ENCODE results near the gene THOC6.
"Not testable (repeated sequence)": the region's sequence is repeated elsewhere in the genome, so short reads cannot be mapped to it uniquely, and the experiment has no call there.

THOC6 gene

GRCh38 chr16:3050487-3050886, 26.7 kb downstream of the THOC6 start:
- Histone ChIP-seq H3K27ac (ENCODE audit: low read depth, low read length) (no peak overlapping the region), H3K9ac (ENCODE audit: low read depth, low read length) (no peak overlapping the region), H3K4me1 (ENCODE audit: control insufficient read depth, insufficient read depth, low read length) (no peaks in the 10 kb centered on the region), H3K36me3 (ENCODE audit: control insufficient read depth, insufficient read depth, low read length) (peaks cover 3% of the 10 kb centered on the region; the same call in 1 of the 2 replicates), H3K27me3 (ENCODE audit: control insufficient read depth, insufficient read depth, low read length) (peaks cover 24% of the 10 kb centered on the region), H3K4me3 (ENCODE audit: low read depth, low read length) (no peak overlapping the region), H3K9me3 (ENCODE audit: control insufficient read depth, insufficient read depth, low read length) (no peaks in the 10 kb centered on the region)

- Histone ChIP-seq H3K27me3 (ENCODE audit: control insufficient read depth, insufficient read depth, low read length) (peaks cover 24% of the 10 kb centered on the region), H3K4me3 (ENCODE audit: low read depth, low read length) (no peak overlapping the region), H3K27ac (ENCODE audit: low read depth, low read length) (no peak overlapping the region), H3K9ac (ENCODE audit: low read depth, low read length) (no peak overlapping the region), H3K9me3 (ENCODE audit: control insufficient read depth, insufficient read depth, low read length) (no peaks in the 10 kb centered on the region), H3K4me1 (ENCODE audit: control insufficient read depth, insufficient read depth, low read length) (no peaks in the 10 kb centered on the region), H3K36me3 (ENCODE audit: control insufficient read depth, insufficient read depth, low read length) (peaks cover 3% of the 10 kb centered on the region; the same call in 1 of the 2 replicates)
These were observed 27.2 kb downstream of the THOC6 start for GRCh38 chr16:3051009-3051408.

GRCh38 chr16:3051494-3051893, 27.7 kb downstream of the THOC6 start:
- Histone ChIP-seq H3K9ac (ENCODE audit: low read depth, low read length) (no peak overlapping the region), H3K9me3 (ENCODE audit: control insufficient read depth, insufficient read depth, low read length) (no peaks in the 10 kb centered on the region), H3K4me1 (ENCODE audit: control insufficient read depth, insufficient read depth, low read length) (no peaks in the 10 kb centered on the region), H3K27me3 (ENCODE audit: control insufficient read depth, insufficient read depth, low read length) (peaks cover 24% of the 10 kb centered on the region), H3K36me3 (ENCODE audit: control insufficient read depth, insufficient read depth, low read length) (peaks cover 3% of the 10 kb centered on the region; the same call in 1 of the 2 replicates), H3K4me3 (ENCODE audit: low read depth, low read length) (no peak overlapping the region), H3K27ac (ENCODE audit: low read depth, low read length) (no peak overlapping the region)

GRCh38 chr16:3052571-3053329, 28.9 kb downstream of the THOC6 start:
- H3K36me3 ChIP-seq (ENCODE audit: control insufficient read depth, insufficient read depth, low read length); H3K4me3 ChIP-seq (ENCODE audit: low read depth, low read length); H3K4me1 ChIP-seq (ENCODE audit: control insufficient read depth, insufficient read depth, low read length); H3K9me3 ChIP-seq (ENCODE audit: control insufficient read depth, insufficient read depth, low read length); H3K9ac ChIP-seq (ENCODE audit: low read depth, low read length); H3K27ac ChIP-seq (ENCODE audit: low read depth, low read length): not testable (repeated sequence)
- H3K27me3 ChIP-seq (ENCODE audit: control insufficient read depth, insufficient read depth, low read length) = peaks cover 14% of the 10 kb centered on the region

GRCh38 chr16:3053330-3053710, 29.5 kb downstream of the THOC6 start:
- not testable (repeated sequence) for H3K4me1 ChIP-seq (ENCODE audit: control insufficient read depth, insufficient read depth, low read length); H3K27me3 ChIP-seq (ENCODE audit: control insufficient read depth, insufficient read depth, low read length); H3K4me3 ChIP-seq (ENCODE audit: low read depth, low read length)

GRCh38 chr16:3054965-3055733, 31.3 kb downstream of the THOC6 start:
- Histone ChIP-seq H3K27ac (ENCODE audit: low read depth, low read length) (no peak overlapping the region), H3K36me3 (ENCODE audit: control insufficient read depth, insufficient read depth, low read length) (peaks cover 3% of the 10 kb centered on the region; the same call in 1 of the 2 replicates), H3K4me3 (ENCODE audit: low read depth, low read length) (no peak overlapping the region), H3K4me1 (ENCODE audit: control insufficient read depth, insufficient read depth, low read length) (peaks cover 7% of the 10 kb centered on the region; the same call in 1 of the 2 replicates), H3K27me3 (ENCODE audit: control insufficient read depth, insufficient read depth, low read length) (no peaks in the 10 kb centered on the region; the same call in 1 of the 2 replicates), H3K9me3 (ENCODE audit: control insufficient read depth, insufficient read depth, low read length) (no peaks in the 10 kb centered on the region), H3K9ac (ENCODE audit: low read depth, low read length) (no peak overlapping the region)

More at GRCh38 chr16:3053330-3053710, 29.5 kb downstream of the THOC6 start:
- not testable (repeated sequence) for H3K36me3 ChIP-seq (ENCODE audit: control insufficient read depth, insufficient read depth, low read length); H3K9ac ChIP-seq (ENCODE audit: low read depth, low read length); H3K27ac ChIP-seq (ENCODE audit: low read depth, low read length); H3K9me3 ChIP-seq (ENCODE audit: control insufficient read depth, insufficient read depth, low read length)

GRCh38 chr16:3055734-3056115, 31.9 kb downstream of the THOC6 start:
- H3K9me3 ChIP-seq (ENCODE audit: control insufficient read depth, insufficient read depth, low read length); H3K4me3 ChIP-seq (ENCODE audit: low read depth, low read length); H3K9ac ChIP-seq (ENCODE audit: low read depth, low read length); H3K4me1 ChIP-seq (ENCODE audit: control insufficient read depth, insufficient read depth, low read length); H3K36me3 ChIP-seq (ENCODE audit: control insufficient read depth, insufficient read depth, low read length); H3K27ac ChIP-seq (ENCODE audit: low read depth, low read length); H3K27me3 ChIP-seq (ENCODE audit: control insufficient read depth, insufficient read depth, low read length): not testable (repeated sequence)

- no peaks in the 10 kb centered on the region for H3K9me3 ChIP-seq (ENCODE audit: control insufficient read depth, insufficient read depth, low read length)
- no peak overlapping the region for H3K27ac ChIP-seq (ENCODE audit: low read depth, low read length)
These were observed 32.7 kb downstream of the THOC6 start for GRCh38 chr16:3056336-3057180.

GRCh38 chr16:3057181-3058138, 33.6 kb downstream of the THOC6 start:
- Histone ChIP-seq H3K9ac (ENCODE audit: low read depth, low read length) (no peak overlapping the region), H3K9me3 (ENCODE audit: control insufficient read depth, insufficient read depth, low read length) (no peaks in the 10 kb centered on the region), H3K27ac (ENCODE audit: low read depth, low read length) (no peak overlapping the region), H3K4me3 (ENCODE audit: low read depth, low read length) (peak overlapping the region; percentile 90; the same call in 1 of the 2 replicates), H3K36me3 (ENCODE audit: control insufficient read depth, insufficient read depth, low read length) (peaks cover 3% of the 10 kb centered on the region; the same call in 1 of the 2 replicates), H3K4me1 (ENCODE audit: control insufficient read depth, insufficient read depth, low read length) (peaks cover 7% of the 10 kb centered on the region; the same call in 1 of the 2 replicates), H3K27me3 (ENCODE audit: control insufficient read depth, insufficient read depth, low read length) (no peaks in the 10 kb centered on the region; the same call in 1 of the 2 replicates)

More at GRCh38 chr16:3056336-3057180, 32.7 kb downstream of the THOC6 start:
- Histone ChIP-seq H3K27me3 (ENCODE audit: control insufficient read depth, insufficient read depth, low read length) (no peaks in the 10 kb centered on the region; the same call in 1 of the 2 replicates), H3K9ac (ENCODE audit: low read depth, low read length) (no peak overlapping the region), H3K4me3 (ENCODE audit: low read depth, low read length) (no peak overlapping the region), H3K4me1 (ENCODE audit: control insufficient read depth, insufficient read depth, low read length) (peaks cover 7% of the 10 kb centered on the region; the same call in 1 of the 2 replicates), H3K36me3 (ENCODE audit: control insufficient read depth, insufficient read depth, low read length) (peaks cover 3% of the 10 kb centered on the region; the same call in 1 of the 2 replicates)
